Gastroesophageal sphincter (tissue), 4 donors: ENCODE results near the gene SRF. TPM values are rescaled to one million over a fixed set of nuclear protein-coding genes. Genes with fewer than 3 reads are reported as not detected.
A peak's percentile ranks its signal among the peaks of the same experiment; 100 is the strongest.

Experiments
- ATAC-seq: fragments of 150-250 bp; one replicate; pipeline ENCODE4 v1.9.1; 2016; ENCODE audit warnings: mild to moderate bottlenecking, moderate library complexity
- H3K27ac ChIP-seq, 4 donors: fragments of 200-600 bp; sonication (generic) in 3 of 4; 1 replicate in 3 of 4; 2 replicates in 1 of 4; pipeline ENCODE4 v1.5.1; 2016 to 2019
- H3K27me3 ChIP-seq: fragments of 200-600 bp; sonication (generic); one replicate; pipeline ENCODE4 v1.5.1; 2019
- H3K36me3 ChIP-seq, 2 donors: fragments of 200-600 bp; sonication (generic); one replicate each; pipeline ENCODE4 v1.5.1; 2019; ENCODE audit warnings: control low read depth in 1 of 2
- H3K4me1 ChIP-seq, 3 donors: fragments of 200-600 bp; sonication (generic); 1 replicate in 2 of 3; 2 replicates in 1 of 3; pipeline ENCODE4 v1.5.1; 2016 to 2019; ENCODE audit warnings: control low read depth in 2 of 3
- H3K4me3 ChIP-seq, 2 donors: fragments of 200-600 bp; sonication (generic); one replicate each; pipeline ENCODE4 v1.5.1; 2019; ENCODE audit warnings: mild to moderate bottlenecking in 1 of 2, moderate library complexity in 1 of 2
- H3K9me3 ChIP-seq, 3 donors: fragments of 200-600 bp; sonication (generic); one replicate each; pipeline ENCODE4 v1.5.1; 2017 to 2019; ENCODE audit warnings: control low read depth in 2 of 3
- CTCF ChIP-seq, 4 experiments: fragments of 200-600 bp in 2 of 4; fragments of 450-650 bp in 2 of 4; sonication (generic) in 1 of 4; IDR thresholded peaks; one replicate each; pipeline ENCODE4 v1.5.1; 2017 to 2019; ENCODE audit warnings: antibody characterized with exemption in 4 of 4, mild to moderate bottlenecking in 2 of 4, moderate library complexity in 2 of 4
- EP300 ChIP-seq: sonication (generic); formaldehyde crosslinking; IDR thresholded peaks from one replicate; pipeline ENCODE4 v1.6.1; 2017; ENCODE audit warnings: antibody characterized with exemption, mild to moderate bottlenecking
- POLR2A ChIP-seq, 2 donors: fragments of 450-650 bp; IDR thresholded peaks; one replicate each; pipeline ENCODE4 v1.6.1; 2017; ENCODE audit warnings: antibody characterized with exemption in 2 of 2, mild to moderate bottlenecking in 2 of 2, moderate library complexity in 1 of 2
- POLR2AphosphoS5 ChIP-seq: sonication (generic); formaldehyde crosslinking; IDR thresholded peaks from one replicate; pipeline ENCODE4 v1.6.1; 2017; ENCODE audit warnings: antibody characterized with exemption
- WGBS, 2 donors: methylation state at CpG; one replicate each; pipeline ENCODE4 v1.1.5; 2018; ENCODE audit warnings: low coverage in 1 of 2; 5-methylcytosine and 5-hydroxymethylcytosine counted together
- total RNA-seq, 4 donors: library from RNA; depleted of rRNA; stranded (reverse); fragments of >200 nt; gene quantifications; one replicate each; pipeline ENCODE4 v1.1.0, GENCODE V29; 2016

SRF gene
- total RNA-seq, 4 donors from 2014 or later, result 92.6 to 192 (median 117) TPM

GRCh38 chr6:43163899-43164298, 7.2 kb upstream of the SRF start:
- H3K4me3 ChIP-seq, result no peak overlapping the region
- ATAC-seq, result no peak
- no peaks in the 10 kb centered on the region for H3K9me3 ChIP-seq
- H3K4me1 ChIP-seq, result no peaks in the 10 kb centered on the region
- no peaks in the 10 kb centered on the region for H3K27me3 ChIP-seq
- H3K27ac ChIP-seq, result no peak overlapping the region
- H3K36me3 ChIP-seq, result no peaks in the 10 kb centered on the region
- TF ChIP-seq CTCF (IDR thresholded peaks at IDR 0.05) (no peak), POLR2AphosphoS5 (no peak), POLR2A (IDR thresholded peaks at IDR 0.05) (no peak), EP300 (no peak)

DNA sequence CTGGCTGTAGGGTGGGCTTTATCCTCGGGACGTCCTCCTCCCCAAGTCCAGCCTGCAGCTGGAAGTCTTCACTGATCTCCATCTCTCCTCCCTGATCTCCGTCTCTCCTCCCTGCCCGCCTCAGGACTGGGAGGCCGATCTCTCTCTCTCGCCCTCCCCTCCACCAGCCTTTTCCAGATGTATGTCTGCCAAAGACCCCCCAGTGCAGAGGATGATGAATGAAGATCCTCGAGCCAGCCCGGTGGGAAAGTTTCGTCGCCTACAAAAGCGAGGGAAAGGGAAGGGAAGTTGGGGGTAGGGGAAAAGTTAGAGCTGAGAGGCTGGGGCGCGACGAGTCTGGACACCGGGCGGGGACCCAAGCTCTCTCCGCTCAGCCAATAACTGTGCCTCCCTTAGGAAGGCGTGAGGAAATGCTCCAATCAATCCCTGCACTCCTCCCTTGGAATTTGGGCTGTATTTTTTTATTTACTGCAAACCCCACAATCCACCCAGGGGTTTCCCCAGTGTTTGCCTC, 595 bp upstream of the SRF start:
- WGBS, 2 donors, result 0 to 1% methylated on average over 4 to 14 of the region's 18 CpGs
- H3K27me3 ChIP-seq, result no peaks in the 10 kb centered on the region
- H3K36me3 ChIP-seq, result peaks cover 0 to 2% of the 10 kb centered on the region in 2 donors
- no peaks in the 10 kb centered on the region for H3K9me3 ChIP-seq
- peak; percentile 69 for ATAC-seq
- H3K27ac ChIP-seq, result peak overlapping the region; percentile 92 to 100 (median 100)
- peak in 1 of 2 donors; percentile 13 for TF ChIP-seq POLR2A (IDR thresholded peaks at IDR 0.05)
- TF ChIP-seq EP300, result no peak
- H3K4me1 ChIP-seq, result peaks cover 0 to 34% (median 23%) of the 10 kb centered on the region in 3 donors
- peak overlapping the region; percentile 33 to 99 for H3K4me3 ChIP-seq

DNA sequence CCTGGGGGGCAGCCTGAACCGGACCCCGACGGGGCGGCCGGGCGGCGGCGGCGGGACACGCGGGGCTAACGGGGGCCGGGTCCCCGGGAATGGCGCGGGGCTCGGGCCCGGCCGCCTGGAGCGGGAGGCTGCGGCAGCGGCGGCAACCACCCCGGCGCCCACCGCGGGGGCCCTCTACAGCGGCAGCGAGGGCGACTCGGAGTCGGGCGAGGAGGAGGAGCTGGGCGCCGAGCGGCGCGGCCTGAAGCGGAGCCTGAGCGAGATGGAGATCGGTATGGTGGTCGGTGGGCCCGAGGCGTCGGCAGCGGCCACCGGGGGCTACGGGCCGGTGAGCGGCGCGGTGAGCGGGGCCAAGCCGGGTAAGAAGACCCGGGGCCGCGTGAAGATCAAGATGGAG, 636 bp downstream of the SRF start:
- Histone ChIP-seq H3K27me3 (no peaks in the 10 kb centered on the region), H3K27ac (peak overlapping the region; percentile 92 to 100 (median 100)), H3K36me3 (peaks cover 0 to 14% of the 10 kb centered on the region in 2 donors), H3K4me3 (peak overlapping the region; percentile 62 to 99), H3K4me1 (peaks cover 0 to 47% (median 29%) of the 10 kb centered on the region in 3 donors), H3K9me3 (no peaks in the 10 kb centered on the region)
- TF ChIP-seq POLR2A (IDR thresholded peaks at IDR 0.05) (no peak), CTCF (IDR thresholded peaks at IDR 0.05) (no peak), EP300 (no peak), POLR2AphosphoS5 (no peak)
- ATAC-seq, result no peak
- WGBS, 2 donors, result no CpG with 5 or more reads among the region's 57 CpGs

GRCh38 chr6:43172104-43173007, 1.3 kb downstream of the SRF start:
- H3K27me3 ChIP-seq, result no peaks in the 10 kb centered on the region
- no peaks in the 10 kb centered on the region for H3K9me3 ChIP-seq
- H3K4me1 ChIP-seq, result peaks cover 0 to 53% (median 29%) of the 10 kb centered on the region in 3 donors
- 1 to 3% methylated on average over 27 to 31 of the region's 46 CpGs for WGBS, 2 donors
- H3K36me3 ChIP-seq, result peaks cover 0 to 21% of the 10 kb centered on the region in 2 donors
- ATAC-seq, result no peak
- H3K4me3 ChIP-seq, result peak overlapping the region; percentile 62 to 99
- no peak for TF ChIP-seq CTCF (IDR thresholded peaks at IDR 0.05)
- TF ChIP-seq POLR2A (IDR thresholded peaks at IDR 0.05), result peak in 1 of 2 donors; percentile 13
- peak overlapping the region; percentile 92 to 100 (median 100) for H3K27ac ChIP-seq

DNA sequence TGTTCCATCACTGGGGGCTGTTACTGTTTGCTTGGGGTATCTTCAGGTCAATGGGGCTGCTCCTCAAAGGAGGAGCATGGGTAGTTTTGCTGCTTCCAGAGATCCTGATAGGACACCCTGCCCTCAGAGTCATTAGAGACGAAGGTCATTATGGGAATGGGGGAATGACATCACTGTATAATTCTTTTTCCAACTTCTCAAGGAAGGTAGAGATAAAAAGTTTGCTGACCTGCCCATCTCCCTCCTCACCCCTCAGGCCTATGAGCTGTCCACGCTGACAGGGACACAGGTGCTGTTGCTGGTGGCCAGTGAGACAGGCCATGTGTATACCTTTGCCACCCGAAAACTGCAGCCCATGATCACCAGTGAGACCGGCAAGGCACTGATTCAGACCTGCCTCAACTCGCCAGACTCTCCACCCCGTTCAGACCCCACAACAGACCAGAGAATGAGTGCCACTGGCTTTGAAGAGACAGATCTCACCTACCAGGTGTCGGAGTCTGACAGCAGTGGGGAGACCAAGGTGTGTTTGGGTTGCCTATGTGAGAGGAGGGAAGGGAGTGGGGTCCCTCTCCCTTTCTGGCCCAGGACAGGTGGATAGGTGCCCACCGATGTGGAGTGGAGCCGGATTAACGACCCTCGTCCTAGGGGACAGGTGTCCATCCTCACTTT, 2.7 kb downstream of the SRF start:
- Histone ChIP-seq H3K9me3 (no peaks in the 10 kb centered on the region), H3K4me3 (peak overlapping the region; percentile 62 to 99), H3K4me1 (peaks cover 0 to 64% (median 29%) of the 10 kb centered on the region in 3 donors), H3K27ac (peak overlapping the region; percentile 92 to 100 (median 100)), H3K36me3 (peaks cover 0 to 35% of the 10 kb centered on the region in 2 donors), H3K27me3 (no peaks in the 10 kb centered on the region)
- TF ChIP-seq POLR2AphosphoS5 (no peak), POLR2A (IDR thresholded peaks at IDR 0.05) (no peak), CTCF (IDR thresholded peaks at IDR 0.05) (no peak), EP300 (no peak)
- 40% methylated on average over 1 of the region's 11 CpGs; no CpG with 5 or more reads in 1 of the 2 donors for WGBS, 2 donors
- no peak for ATAC-seq
